Hepatocyte (in vitro differentiated cells): ENCODE results near the gene OST4. TPM values are rescaled to one million over a fixed set of nuclear protein-coding genes. Genes with fewer than 3 reads are reported as not detected.

ENCODE experiments used
- DNase-seq: peaks from one replicate; pipeline ENCODE4 v3.0.0-alpha.2; 2016; ENCODE audit warnings: low spot score
- H2AFZ ChIP-seq: fragments of 200-600 bp; sonication (generic); 2 replicates; pipeline ENCODE4 v1.6.0; 2016; ENCODE audit warnings: antibody characterized with exemption, mild to moderate bottlenecking
- H3K27ac ChIP-seq: fragments of 200-600 bp; sonication (generic); 2 replicates; pipeline ENCODE4 v1.5.1; 2016; ENCODE audit warnings: mild to moderate bottlenecking
- H3K27me3 ChIP-seq: fragments of 200-600 bp; sonication (generic); 2 replicates; pipeline ENCODE4 v1.6.1; 2016
- H3K36me3 ChIP-seq: fragments of 200-600 bp; sonication (generic); replicated peaks from 2 replicates; pipeline ENCODE4 v1.5.1; 2016; ENCODE audit warnings: low read depth; ENCODE audit not compliant: insufficient read depth
- H3K4me1 ChIP-seq: fragments of 200-600 bp; sonication (generic); 2 replicates; pipeline ENCODE4 v1.5.1; 2016; ENCODE audit warnings: mild to moderate bottlenecking, moderate library complexity; ENCODE audit not compliant: insufficient read depth
- H3K4me2 ChIP-seq: fragments of 200-600 bp; sonication (generic); 2 replicates; pipeline ENCODE4 v1.6.0; 2016
- H3K4me3 ChIP-seq: fragments of 200-600 bp; sonication (generic); 2 replicates; pipeline ENCODE4 v1.5.1; 2016; ENCODE audit warnings: mild to moderate bottlenecking
- H3K79me2 ChIP-seq: fragments of 200-600 bp; sonication (generic); 2 replicates; pipeline ENCODE4 v1.6.0; 2017; ENCODE audit warnings: mild to moderate bottlenecking
- H3K9me2 ChIP-seq: fragments of 200-600 bp; sonication (generic); replicated peaks from 2 replicates; pipeline ENCODE4 v1.6.0; 2017; ENCODE audit warnings: mild to moderate bottlenecking; ENCODE audit not compliant: insufficient read depth
- H3K9me3 ChIP-seq: fragments of 200-600 bp; sonication (generic); 2 replicates; pipeline ENCODE4 v1.5.1; 2016; ENCODE audit warnings: low read depth, mild to moderate bottlenecking
- H4K20me1 ChIP-seq: fragments of 200-600 bp; sonication (generic); 2 replicates; pipeline ENCODE4 v1.6.0; 2016; ENCODE audit warnings: mild to moderate bottlenecking; ENCODE audit not compliant: insufficient read depth, poor library complexity, severe bottlenecking
- EZH2 ChIP-seq: fragments of 200-600 bp; sonication (generic); IDR thresholded peaks from 2 replicates; pipeline ENCODE4 v1.6.1; 2016; ENCODE audit warnings: antibody characterized with exemption, mild to moderate bottlenecking, borderline replicate concordance
- EZH2phosphoT487 ChIP-seq: fragments of 200-600 bp; sonication (generic); IDR thresholded peaks from one replicate; pipeline ENCODE4 v1.6.1; 2018; ENCODE audit warnings: antibody characterized with exemption, mild to moderate bottlenecking, low read depth, moderate library complexity; ENCODE audit not compliant: unreplicated experiment, severe bottlenecking
- WGBS: methylation state at CpG from one replicate; pipeline ENCODE4 v1.1.6; 2016; ENCODE audit warnings: low lambda C conversion rate; ENCODE audit errors: missing lambda C conversion rate; 5-methylcytosine and 5-hydroxymethylcytosine counted together
- polyA plus RNA-seq: library from polyadenylated mRNA; unstranded; fragments of >200 nt; fragmentation: Nextera tagmentation; extraction: Ambion mirVana; gene quantifications from 2 replicates; pipeline ENCODE4 v1.2.1, GENCODE V29; 2016
- total RNA-seq: library from RNA; depleted of rRNA; stranded (reverse); fragments of >200 nt; gene quantifications from 2 replicates; pipeline ENCODE4 v1.2.3, GENCODE V29; 2014
- TF ChIP-seq, protein P1 (sequence below): fragments of 200-600 bp; sonication (generic); IDR thresholded peaks from 2 replicates; pipeline ENCODE4 v1.5.1; 2016; ENCODE audit warnings: antibody characterized with exemption, mild to moderate bottlenecking; ENCODE audit not compliant: poor library complexity

The OST4 gene
- total and polyA plus RNA-seq, 2 experiments from 2014 or later: 364 to 839 TPM

DNA sequence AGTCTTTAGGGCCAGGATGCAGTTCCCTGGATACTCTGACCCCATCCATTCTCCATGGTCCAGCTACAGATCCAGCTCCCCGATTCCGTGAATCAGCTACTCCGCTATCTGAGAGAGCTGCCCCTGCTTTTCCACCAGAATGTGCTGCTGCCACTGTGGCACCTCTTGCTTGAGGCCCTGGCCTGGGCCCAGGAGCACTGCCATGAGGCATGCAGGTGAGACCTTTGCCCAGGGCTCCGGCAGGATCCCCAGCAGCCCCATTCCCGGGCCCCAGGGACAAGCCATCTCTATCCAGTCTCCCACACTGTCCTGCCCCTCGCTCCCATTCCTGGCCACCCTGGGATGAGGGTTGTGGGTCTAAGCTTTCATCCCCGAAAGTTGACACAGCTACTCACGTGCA is 31.2 kb downstream of the OST4 start:
- H3K36me3 ChIP-seq: no peaks in the 10 kb centered on the region
- peaks cover 3% of the 10 kb centered on the region for H3K79me2 ChIP-seq
- no peaks in the 10 kb centered on the region for H3K27me3 ChIP-seq
- H3K4me2 ChIP-seq: no peak overlapping the region
- H3K9me3 ChIP-seq: no peaks in the 10 kb centered on the region
- H2AFZ ChIP-seq: no peak overlapping the region
- whole genome bisulfite sequencing: 95% methylated on average over 8 of the region's 8 CpGs
- DNase-seq: no peak
- no peak overlapping the region for H3K27ac ChIP-seq
- H3K4me1 ChIP-seq: no peaks in the 10 kb centered on the region
- H4K20me1 ChIP-seq: peaks cover 2% of the 10 kb centered on the region
- H3K9me2 ChIP-seq: no peaks in the 10 kb centered on the region
- TF ChIP-seq EZH2phosphoT487 (no peak), EZH2 (no peak)
- TF ChIP-seq, protein P1, sequence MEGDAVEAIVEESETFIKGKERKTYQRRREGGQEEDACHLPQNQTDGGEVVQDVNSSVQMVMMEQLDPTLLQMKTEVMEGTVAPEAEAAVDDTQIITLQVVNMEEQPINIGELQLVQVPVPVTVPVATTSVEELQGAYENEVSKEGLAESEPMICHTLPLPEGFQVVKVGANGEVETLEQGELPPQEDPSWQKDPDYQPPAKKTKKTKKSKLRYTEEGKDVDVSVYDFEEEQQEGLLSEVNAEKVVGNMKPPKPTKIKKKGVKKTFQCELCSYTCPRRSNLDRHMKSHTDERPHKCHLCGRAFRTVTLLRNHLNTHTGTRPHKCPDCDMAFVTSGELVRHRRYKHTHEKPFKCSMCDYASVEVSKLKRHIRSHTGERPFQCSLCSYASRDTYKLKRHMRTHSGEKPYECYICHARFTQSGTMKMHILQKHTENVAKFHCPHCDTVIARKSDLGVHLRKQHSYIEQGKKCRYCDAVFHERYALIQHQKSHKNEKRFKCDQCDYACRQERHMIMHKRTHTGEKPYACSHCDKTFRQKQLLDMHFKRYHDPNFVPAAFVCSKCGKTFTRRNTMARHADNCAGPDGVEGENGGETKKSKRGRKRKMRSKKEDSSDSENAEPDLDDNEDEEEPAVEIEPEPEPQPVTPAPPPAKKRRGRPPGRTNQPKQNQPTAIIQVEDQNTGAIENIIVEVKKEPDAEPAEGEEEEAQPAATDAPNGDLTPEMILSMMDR: no peak
- H3K4me3 ChIP-seq: no peak overlapping the region

DNA sequence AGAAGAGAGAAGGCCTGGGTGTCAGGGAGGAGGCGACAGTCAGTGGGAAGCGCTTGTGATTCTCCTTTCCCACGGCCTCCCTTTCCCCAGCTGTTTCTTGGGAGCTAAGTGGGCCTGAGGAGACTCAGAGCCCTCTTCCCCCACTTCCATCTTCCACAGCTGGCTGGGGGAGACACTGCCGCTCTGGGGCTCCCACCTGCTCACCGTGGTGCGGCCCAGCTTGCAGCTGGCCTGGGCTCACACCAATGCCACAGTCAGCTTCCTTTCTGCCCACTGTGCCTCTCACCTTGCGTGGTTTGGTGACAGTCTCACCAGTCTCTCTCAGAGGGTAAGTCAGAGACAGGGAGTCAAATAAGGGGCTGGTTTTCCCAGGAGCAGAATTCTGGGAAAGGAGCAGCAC is 31.6 kb downstream of the OST4 start:
- Histone ChIP-seq H3K9me3 (no peaks in the 10 kb centered on the region), H4K20me1 (peaks cover 5% of the 10 kb centered on the region), H3K4me2 (no peak overlapping the region), H2AFZ (no peak overlapping the region), H3K27me3 (no peaks in the 10 kb centered on the region), H3K4me1 (no peaks in the 10 kb centered on the region), H3K36me3 (no peaks in the 10 kb centered on the region), H3K9me2 (no peaks in the 10 kb centered on the region), H3K79me2 (peaks cover 7% of the 10 kb centered on the region), H3K4me3 (no peak overlapping the region), H3K27ac (no peak overlapping the region)
- DNase-seq: no peak
- WGBS: 97% methylated on average over 7 of the region's 7 CpGs
- no peak for TF ChIP-seq EZH2
- TF ChIP-seq, protein P1: no peak
- no peak for TF ChIP-seq EZH2phosphoT487

DNA sequence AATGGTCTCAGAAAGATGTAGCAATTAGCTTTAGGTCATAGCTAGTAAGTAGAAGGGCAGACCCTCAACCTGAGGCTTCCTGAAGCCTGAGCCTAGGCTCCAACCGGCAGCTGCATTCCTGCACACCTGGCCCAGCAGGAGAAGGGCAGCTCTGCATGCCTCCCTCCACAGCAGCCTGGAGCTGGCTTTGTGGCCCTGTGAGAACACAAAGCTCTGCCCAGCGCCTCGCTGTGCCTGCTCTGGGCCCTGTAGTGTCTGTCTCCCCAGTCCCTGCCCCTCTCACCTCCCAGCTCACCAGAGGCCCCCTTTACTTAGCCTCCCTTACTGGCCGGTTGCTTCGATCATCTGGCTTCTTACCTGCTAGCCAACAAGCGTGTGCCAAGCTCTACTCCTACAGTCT is 32.0 kb downstream of the OST4 start:
- 98% methylated on average over 6 of the region's 6 CpGs for WGBS
- Histone ChIP-seq H3K4me2 (no peak overlapping the region), H4K20me1 (peaks cover 5% of the 10 kb centered on the region)

More for the DNA sequence above, 32.0 kb downstream of the OST4 start:
- H3K27ac ChIP-seq: no peak overlapping the region
- H3K4me3 ChIP-seq: no peak overlapping the region
- no peak for DNase-seq
- H3K4me1 ChIP-seq: peaks cover 2% of the 10 kb centered on the region
- no peak for TF ChIP-seq EZH2phosphoT487
- TF ChIP-seq, protein P1: no peak
- TF ChIP-seq EZH2: no peak
- no peaks in the 10 kb centered on the region for H3K9me3 ChIP-seq
- no peaks in the 10 kb centered on the region for H3K9me2 ChIP-seq
- H3K79me2 ChIP-seq: peaks cover 11% of the 10 kb centered on the region
- no peaks in the 10 kb centered on the region for H3K36me3 ChIP-seq
- no peak overlapping the region for H2AFZ ChIP-seq
- no peaks in the 10 kb centered on the region for H3K27me3 ChIP-seq
